GM19397 (cell line): ENCODE results near the gene DUSP11.
"Not testable (repeated sequence)": the region's sequence is repeated elsewhere in the genome, so short reads cannot be mapped to it uniquely, and the experiment has no call there.

ENCODE experiments used
- ATAC-seq: cut with Tn5 transposase; IDR thresholded peaks from one replicate; pipeline ENCODE4 v1.9.1; 2021; ENCODE audit warnings: mild to moderate bottlenecking, moderate library complexity; ENCODE audit not compliant: unreplicated experiment

DUSP11 gene

GRCh38 chr2:73718851-73719621 is 60.9 kb downstream of the DUSP11 start:
- no peak for ATAC-seq

GRCh38 chr2:73718421-73718820 is 61.5 kb downstream of the DUSP11 start:
- ATAC-seq = no peak

GRCh38 chr2:73717695-73718094 is 62.2 kb downstream of the DUSP11 start:
- ATAC-seq = not testable (repeated sequence)

- no peak for ATAC-seq
Measured at GRCh38 chr2:73717251-73717606, 62.7 kb downstream of the DUSP11 start.

GRCh38 chr2:73716543-73717250 is 63.2 kb downstream of the DUSP11 start:
- ATAC-seq = no peak

GRCh38 chr2:73714091-73714490 is 65.8 kb downstream of the DUSP11 start:
- no peak for ATAC-seq
